AG04450 (cell line): ENCODE results near the gene DOK6. TPM values are rescaled to one million over a fixed set of nuclear protein-coding genes. Genes with fewer than 3 reads are reported as not detected.
A peak's percentile ranks its signal among the peaks of the same experiment; 100 is the strongest.

ENCODE experiments used
- CTCF ChIA-PET: fragments of 300-600, 350-600 bp; formaldehyde crosslinking; extraction: SDS; loops from one replicate; lab custom pipeline; 2022; ENCODE audit warnings: antibody characterized with exemption, inconsistent platforms; lab: Charles Lee
- POLR2A ChIA-PET: fragments of 350-600 bp; formaldehyde crosslinking; extraction: SDS; loops from one replicate; lab custom pipeline; 2021; ENCODE audit warnings: antibody characterized with exemption, inconsistent platforms; lab: Yijun Ruan, JAX
- DNase-seq: peaks from one replicate; pipeline ENCODE4 v3.0.0-alpha.2; 2011; ENCODE audit warnings: low read depth, low spot score
- H3K27ac ChIP-seq: one replicate; pipeline ENCODE4 v1.5.1; 2012; ENCODE audit warnings: low read depth, low read length, control low read depth
- H3K27me3 ChIP-seq: one replicate; pipeline ENCODE4 v1.6.0; 2012; ENCODE audit warnings: low read length; ENCODE audit not compliant: control insufficient read depth, insufficient read depth
- H3K4me3 ChIP-seq: 2 replicates; pipeline ENCODE4 v1.5.1; 2011; ENCODE audit warnings: mild to moderate bottlenecking, low read depth, low read length, control low read depth
- H3K9me3 ChIP-seq: 2 replicates; pipeline ENCODE4 v1.5.1; 2012; ENCODE audit warnings: low read length; ENCODE audit not compliant: control insufficient read depth, insufficient read depth
- CTCF ChIP-seq: IDR thresholded peaks from 2 replicates; pipeline ENCODE4 v1.5.1; 2011; ENCODE audit warnings: low read depth, low read length, control low read depth, inconsistent platforms
- polyA plus RNA-seq: library from polyadenylated mRNA; depleted of rRNA; stranded (reverse); fragments of >200 nt; gene quantifications from 2 replicates; pipeline ENCODE4 v1.2.3, GENCODE V29; 2011

The DOK6 gene
- polyA plus RNA-seq, 1 experiment: 0.16 TPM

GRCh38 chr18:69635482-69635881, 234.8 kb downstream of the DOK6 start:
- ChIA-PET CTCF (no interaction called here), POLR2A (no interaction called here)
- DNase-seq: no peak
- no peak overlapping the region for H3K4me3 ChIP-seq
- no peak for TF ChIP-seq CTCF
- no peaks in the 10 kb centered on the region for H3K27me3 ChIP-seq
- no peak overlapping the region for H3K27ac ChIP-seq
- H3K9me3 ChIP-seq: no peaks in the 10 kb centered on the region

- Histone ChIP-seq H3K27ac (no peak overlapping the region), H3K27me3 (no peaks in the 10 kb centered on the region), H3K4me3 (no peak overlapping the region), H3K9me3 (no peaks in the 10 kb centered on the region)
- DNase-seq: no peak
- TF ChIP-seq CTCF: peak; percentile 52
- ChIA-PET POLR2A (no interaction called here), CTCF (interaction anchor here (0.7 to 1.6 kb wide), 2 partner anchors 450 to 756 kb away, joined by 3 to 6 read pairs; no protein-coding TSS in a partner anchor)
Observed at GRCh38 chr18:69636529-69637301, 236.0 kb downstream of the DOK6 start.

- H3K27me3 ChIP-seq: no peaks in the 10 kb centered on the region
- H3K9me3 ChIP-seq: no peaks in the 10 kb centered on the region
- ChIA-PET CTCF (interaction anchor here (1.6 kb wide), 1 partner anchor 449 kb away, joined by 6 read pairs; no protein-coding TSS in a partner anchor), POLR2A (no interaction called here)
- no peak for DNase-seq
- TF ChIP-seq CTCF: no peak
- H3K27ac ChIP-seq: no peak overlapping the region
- no peak overlapping the region for H3K4me3 ChIP-seq
Observed at GRCh38 chr18:69638056-69638455, 237.4 kb downstream of the DOK6 start.

GRCh38 chr18:69647702-69648101, 247.0 kb downstream of the DOK6 start:
- no peak overlapping the region for H3K4me3 ChIP-seq
- no peak for DNase-seq
- no peak for TF ChIP-seq CTCF
- CTCF ChIA-PET: no interaction called here
- H3K9me3 ChIP-seq: no peaks in the 10 kb centered on the region
- no peaks in the 10 kb centered on the region for H3K27me3 ChIP-seq
- POLR2A ChIA-PET: no interaction called here
- H3K27ac ChIP-seq: no peak overlapping the region

- Histone ChIP-seq H3K4me3 (no peak overlapping the region), H3K27me3 (no peaks in the 10 kb centered on the region), H3K9me3 (no peaks in the 10 kb centered on the region), H3K27ac (no peak overlapping the region)
- ChIA-PET POLR2A (no interaction called here), CTCF (no interaction called here)
- no peak for DNase-seq
- no peak for TF ChIP-seq CTCF
Observed at GRCh38 chr18:69648486-69648885, 247.8 kb downstream of the DOK6 start.
